ENCODE measurements around the gene NDUFC2.
"Not testable (repeated sequence)": the region's sequence is repeated elsewhere in the genome, so short reads cannot be mapped to it uniquely, and the experiment has no call there.

GRCh38 chr11:78084506-78084905 is 4.8 kb upstream of the NDUFC2 start:
- not testable (repeated sequence) for TF ChIP-seq POLR2A, CTCF (IDR thresholded peaks at IDR 0.05)
